HepG2 (cell line): ENCODE measurements around the gene CRY1. TPM values are rescaled to one million over a fixed set of nuclear protein-coding genes. Genes with fewer than 3 reads are reported as not detected.

Source experiments
- BCL6 ChIP-seq: IDR thresholded peaks from 2 replicates; pipeline ENCODE4 v1.6.1; 2016; ENCODE audit warnings: missing genetic modification reagents, missing compliant biosample characterization
- BORCS8-MEF2B ChIP-seq: sonication (generic); formaldehyde crosslinking; IDR thresholded peaks from 2 replicates; pipeline ENCODE4 v1.8.0; 2022; ENCODE audit warnings: mild to moderate bottlenecking, missing genetic modification reagents
- BRD4 ChIP-seq: sonication (generic); formaldehyde crosslinking; IDR thresholded peaks from 2 replicates; pipeline ENCODE4 v1.4.0; 2020; ENCODE audit warnings: missing genetic modification reagents
- CHD4 ChIP-seq: fragments of 200-600 bp; sonication (generic); IDR thresholded peaks from 2 replicates; pipeline ENCODE4 v1.7.0; 2017; ENCODE audit warnings: mild to moderate bottlenecking, low read length, borderline replicate concordance
- FOXC1 ChIP-seq: sonication (generic); formaldehyde crosslinking; IDR thresholded peaks from 2 replicates; pipeline ENCODE4 v1.8.0; 2022; ENCODE audit warnings: mild to moderate bottlenecking, missing genetic modification reagents, borderline replicate concordance
- KIAA2018 ChIP-seq: sonication (generic); formaldehyde crosslinking; IDR thresholded peaks from 2 replicates; pipeline ENCODE4 v1.5.0; 2020; ENCODE audit warnings: mild to moderate bottlenecking, missing genetic modification reagents, borderline replicate concordance
- MAX ChIP-seq: IDR thresholded peaks from 2 replicates; pipeline ENCODE4 v1.6.1; 2012; ENCODE audit warnings: inconsistent platforms
- MZF1 ChIP-seq: sonication (generic); formaldehyde crosslinking; IDR thresholded peaks from 2 replicates; pipeline ENCODE4 v1.8.1; 2023; ENCODE audit warnings: mild to moderate bottlenecking, missing genetic modification reagents, borderline replicate concordance
- SIN3B ChIP-seq: fragments of 150-350 bp; IDR thresholded peaks from 2 replicates; pipeline ENCODE4 v1.6.1; 2014; ENCODE audit warnings: low read length
- SP140L ChIP-seq: sonication (generic); formaldehyde crosslinking; IDR thresholded peaks from 2 replicates; pipeline ENCODE4 v1.4.0; 2020; ENCODE audit warnings: missing genetic modification reagents, borderline replicate concordance
- ZNF10 ChIP-seq: sonication (generic); formaldehyde crosslinking; IDR thresholded peaks from 2 replicates; pipeline ENCODE4 v1.4.0; 2020; ENCODE audit warnings: mild to moderate bottlenecking, low read depth, missing genetic modification reagents, borderline replicate concordance
- ZNF549 ChIP-seq: sonication (generic); formaldehyde crosslinking; IDR thresholded peaks from 2 replicates; pipeline ENCODE4 v1.5.0; 2020; ENCODE audit warnings: missing genetic modification reagents
- ZNF563 ChIP-seq: sonication (generic); formaldehyde crosslinking; IDR thresholded peaks from 2 replicates; pipeline ENCODE4 v1.8.0; 2022; ENCODE audit warnings: mild to moderate bottlenecking, moderate library complexity, missing genetic modification reagents
- ZNF713 ChIP-seq: sonication (generic); formaldehyde crosslinking; IDR thresholded peaks from 2 replicates; pipeline ENCODE4 v1.4.0; 2020; ENCODE audit warnings: mild to moderate bottlenecking, missing genetic modification reagents
- ZNF746 ChIP-seq: sonication (generic); formaldehyde crosslinking; IDR thresholded peaks from 2 replicates; pipeline ENCODE4 v1.8.0; 2022; ENCODE audit warnings: mild to moderate bottlenecking, missing genetic modification reagents
- ZNF816 ChIP-seq: sonication (generic); formaldehyde crosslinking; IDR thresholded peaks from 2 replicates; pipeline ENCODE4 v1.8.0; 2022; ENCODE audit warnings: missing genetic modification reagents, mild to moderate bottlenecking, borderline replicate concordance
- ZNF891 ChIP-seq: sonication (generic); formaldehyde crosslinking; IDR thresholded peaks from 2 replicates; pipeline ENCODE4 v1.5.0; 2020; ENCODE audit warnings: mild to moderate bottlenecking, missing genetic modification reagents
- polyA plus RNA-seq, 8 experiments: library from polyadenylated mRNA; depleted of rRNA in 3 of 8; stranded (reverse) in 7 of 8; unstranded in 1 of 8; fragments of >200 nt; fragmentation: Illumina TruSeq in 4 of 8; extraction: Trizol in 4 of 8; gene quantifications; 2 replicates each; pipeline versions ENCODE4 v1.2.1 to v1.2.3, GENCODE V29; 2011 to 2016; ENCODE audit warnings: low read depth in 4 of 8, missing spikeins in 1 of 8, mixed read lengths in 1 of 8; ENCODE audit not compliant: insufficient read depth in 1 of 8
- total RNA-seq, 5 experiments: library from RNA; depleted of rRNA; stranded (reverse); fragments of >200 nt; fragmentation: Illumina TruSeq; extraction: Trizol; gene quantifications; 2 replicates each; pipeline ENCODE4 v1.2.3, GENCODE V29; 2016; ENCODE audit warnings: low read depth in 1 of 5
- TF ChIP-seq, protein P1 (sequence below): sonication (generic); formaldehyde crosslinking; IDR thresholded peaks from 2 replicates; pipeline ENCODE4 v1.9.0; 2021; ENCODE audit warnings: missing genetic modification reagents, mild to moderate bottlenecking, borderline replicate concordance
- TF ChIP-seq, protein P2 (sequence below): sonication (generic); formaldehyde crosslinking; IDR thresholded peaks from 2 replicates; pipeline ENCODE4 v1.5.0; 2020; ENCODE audit warnings: mild to moderate bottlenecking, low read depth, missing genetic modification reagents, borderline replicate concordance

CRY1 gene
- total and polyA plus RNA-seq, 2 of the 13 experiments (the other 11 are each of a cell fraction or from before 2014, with no cell fraction given) = 11.4 to 13.9 TPM

- TF ChIP-seq FOXC1 (CRISPR knock-in tag) = peak; percentile 69; the same call in 1 of the 2 replicates
- TF ChIP-seq, protein P1, sequence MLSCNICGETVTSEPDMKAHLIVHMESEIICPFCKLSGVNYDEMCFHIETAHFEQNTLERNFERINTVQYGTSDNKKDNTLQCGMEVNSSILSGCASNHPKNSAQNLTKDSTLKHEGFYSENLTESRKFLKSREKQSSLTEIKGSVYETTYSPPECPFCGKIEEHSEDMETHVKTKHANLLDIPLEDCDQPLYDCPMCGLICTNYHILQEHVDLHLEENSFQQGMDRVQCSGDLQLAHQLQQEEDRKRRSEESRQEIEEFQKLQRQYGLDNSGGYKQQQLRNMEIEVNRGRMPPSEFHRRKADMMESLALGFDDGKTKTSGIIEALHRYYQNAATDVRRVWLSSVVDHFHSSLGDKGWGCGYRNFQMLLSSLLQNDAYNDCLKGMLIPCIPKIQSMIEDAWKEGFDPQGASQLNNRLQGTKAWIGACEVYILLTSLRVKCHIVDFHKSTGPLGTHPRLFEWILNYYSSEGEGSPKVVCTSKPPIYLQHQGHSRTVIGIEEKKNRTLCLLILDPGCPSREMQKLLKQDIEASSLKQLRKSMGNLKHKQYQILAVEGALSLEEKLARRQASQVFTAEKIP (CRISPR knock-in tag) = no peak
- TF ChIP-seq ZNF891 (CRISPR knock-in tag) = peak; percentile 82
- no peak; the same call in 1 of the 2 replicates for TF ChIP-seq BCL6 (CRISPR knock-in tag)
- TF ChIP-seq SIN3B = no peak
- TF ChIP-seq BRD4 (CRISPR knock-in tag) = peak; percentile 68; the same call in 1 of the 2 replicates
- no peak for TF ChIP-seq ZNF549 (CRISPR knock-in tag)
- TF ChIP-seq BORCS8-MEF2B = peak; percentile 92
- TF ChIP-seq ZNF713 (CRISPR knock-in tag) = no peak
- no peak for TF ChIP-seq KIAA2018 (CRISPR knock-in tag)
- no peak for TF ChIP-seq CHD4
- TF ChIP-seq ZNF816 (CRISPR knock-in tag) = no peak
- peak; percentile 91 for TF ChIP-seq ZNF563 (CRISPR knock-in tag)
- TF ChIP-seq MAX = peak; percentile 95
- no peak for TF ChIP-seq MZF1
- peak; percentile 33; the same call in 1 of the 2 replicates for TF ChIP-seq ZNF746 (CRISPR knock-in tag)
- no peak for TF ChIP-seq SP140L (CRISPR knock-in tag)
- no peak for TF ChIP-seq ZNF10 (CRISPR knock-in tag)
- TF ChIP-seq, protein P2, sequence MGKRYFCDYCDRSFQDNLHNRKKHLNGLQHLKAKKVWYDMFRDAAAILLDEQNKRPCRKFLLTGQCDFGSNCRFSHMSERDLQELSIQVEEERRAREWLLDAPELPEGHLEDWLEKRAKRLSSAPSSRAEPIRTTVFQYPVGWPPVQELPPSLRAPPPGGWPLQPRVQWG (CRISPR knock-in tag) = no peak
Observed at GRCh38 chr12:106986625-106987389, 106.5 kb downstream of the CRY1 start, which contains the start of gene MTERF2 (continued).
